Lower leg skin (tissue), 3 donors: ENCODE measurements around the gene PRKAR1B.

Source experiments
- CTCF ChIP-seq, 3 donors: fragments of 450-650 bp; IDR thresholded peaks; one replicate each; pipeline ENCODE4 v1.5.1; 2016; ENCODE audit warnings: antibody characterized with exemption in 3 of 3, mild to moderate bottlenecking in 3 of 3, moderate library complexity in 2 of 3
- POLR2A ChIP-seq, 2 donors: fragments of 450-650 bp; IDR thresholded peaks; one replicate each; pipeline ENCODE4 v1.6.1; 2016 to 2017; ENCODE audit warnings: antibody characterized with exemption in 2 of 2, mild to moderate bottlenecking in 1 of 2, moderate library complexity in 1 of 2

GRCh38 chr7:548401-548800, 178.7 kb downstream of the PRKAR1B start:
- no peak for TF ChIP-seq CTCF (IDR thresholded peaks at IDR 0.05)
- TF ChIP-seq POLR2A (IDR thresholded peaks at IDR 0.05), result no peak
